Testis (tissue), 2 donors: ENCODE measurements around the gene FAM78A.

Experiments used
- POLR2A ChIP-seq: fragments of 450-650 bp; IDR thresholded peaks from one replicate; pipeline ENCODE4 v1.6.1; 2017; ENCODE audit warnings: antibody characterized with exemption, mild to moderate bottlenecking, moderate library complexity
- TF ChIP-seq, protein P1 (sequence below), 3 experiments: fragments of 450-650 bp in 2 of 3; fragments of 200-600 bp in 1 of 3; sonication (generic) in 1 of 3; IDR thresholded peaks; one replicate each; pipeline ENCODE4 v1.5.1; 2016 to 2019; ENCODE audit warnings: antibody characterized with exemption in 3 of 3, mild to moderate bottlenecking in 2 of 3, moderate library complexity in 1 of 3

DNA sequence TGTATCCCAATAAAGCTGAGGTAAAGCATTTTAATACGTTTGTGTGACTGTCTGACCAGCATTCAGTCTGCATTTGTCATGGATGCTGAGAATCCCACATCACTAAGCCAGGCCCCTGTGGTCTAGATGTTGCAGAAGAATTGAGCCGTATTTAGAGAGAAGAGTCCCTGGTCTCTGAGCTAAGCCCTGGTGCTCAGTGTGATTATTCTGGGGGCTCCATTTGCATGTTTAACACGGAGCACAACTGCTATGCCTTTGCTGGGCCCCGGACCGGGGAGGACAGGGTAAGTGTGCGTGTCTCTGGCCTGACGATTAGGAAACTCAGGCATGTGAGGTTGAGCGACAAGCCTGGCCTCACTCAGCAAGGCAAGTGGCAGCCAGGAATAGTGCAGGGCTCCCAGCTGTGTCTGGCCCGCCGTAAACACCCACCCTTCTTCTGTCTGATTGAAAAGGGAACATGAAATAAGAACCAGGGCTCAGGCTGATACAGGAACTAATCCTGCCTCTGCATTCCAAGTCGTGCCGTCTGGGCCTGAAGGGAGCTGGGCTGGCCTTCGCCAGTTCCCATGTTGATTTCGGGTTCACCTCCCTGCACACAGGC lies 22.3 kb downstream of the FAM78A start:
- TF ChIP-seq, protein P1, sequence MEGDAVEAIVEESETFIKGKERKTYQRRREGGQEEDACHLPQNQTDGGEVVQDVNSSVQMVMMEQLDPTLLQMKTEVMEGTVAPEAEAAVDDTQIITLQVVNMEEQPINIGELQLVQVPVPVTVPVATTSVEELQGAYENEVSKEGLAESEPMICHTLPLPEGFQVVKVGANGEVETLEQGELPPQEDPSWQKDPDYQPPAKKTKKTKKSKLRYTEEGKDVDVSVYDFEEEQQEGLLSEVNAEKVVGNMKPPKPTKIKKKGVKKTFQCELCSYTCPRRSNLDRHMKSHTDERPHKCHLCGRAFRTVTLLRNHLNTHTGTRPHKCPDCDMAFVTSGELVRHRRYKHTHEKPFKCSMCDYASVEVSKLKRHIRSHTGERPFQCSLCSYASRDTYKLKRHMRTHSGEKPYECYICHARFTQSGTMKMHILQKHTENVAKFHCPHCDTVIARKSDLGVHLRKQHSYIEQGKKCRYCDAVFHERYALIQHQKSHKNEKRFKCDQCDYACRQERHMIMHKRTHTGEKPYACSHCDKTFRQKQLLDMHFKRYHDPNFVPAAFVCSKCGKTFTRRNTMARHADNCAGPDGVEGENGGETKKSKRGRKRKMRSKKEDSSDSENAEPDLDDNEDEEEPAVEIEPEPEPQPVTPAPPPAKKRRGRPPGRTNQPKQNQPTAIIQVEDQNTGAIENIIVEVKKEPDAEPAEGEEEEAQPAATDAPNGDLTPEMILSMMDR (IDR thresholded peaks at IDR 0.05), result no peak
- no peak for TF ChIP-seq POLR2A
